ENCODE data around the gene FAM234A. TPM values are rescaled to one million over a fixed set of nuclear protein-coding genes. Genes with fewer than 3 reads are reported as not detected.

Gene FAM234A
- total and polyA plus RNA-seq, 2 donors from 2014 or later = 65.3 to 109 TPM

GRCh38 chr16:306911-307370 lies 72.3 kb downstream of the FAM234A start:
- H3K27ac ChIP-seq (ENCODE audit: low read depth in 2 of 2, low read length in 2 of 2) = no peak overlapping the region
- FAIRE-seq (no peak), DNase-seq (no peak)
- H3K27me3 ChIP-seq (ENCODE audit: control insufficient read depth, insufficient read depth, low read length) = no peaks in the 10 kb centered on the region
- intact Hi-C loops (cut with DNase I) = no loop called here
- peaks cover 2 to 20% (median 6%) of the 10 kb centered on the region in 3 donors for H3K36me3 ChIP-seq (ENCODE audit: control insufficient read depth in 2 of 3, insufficient read depth in 3 of 3, low read length in 3 of 3)
- TF ChIP-seq, protein P1, sequence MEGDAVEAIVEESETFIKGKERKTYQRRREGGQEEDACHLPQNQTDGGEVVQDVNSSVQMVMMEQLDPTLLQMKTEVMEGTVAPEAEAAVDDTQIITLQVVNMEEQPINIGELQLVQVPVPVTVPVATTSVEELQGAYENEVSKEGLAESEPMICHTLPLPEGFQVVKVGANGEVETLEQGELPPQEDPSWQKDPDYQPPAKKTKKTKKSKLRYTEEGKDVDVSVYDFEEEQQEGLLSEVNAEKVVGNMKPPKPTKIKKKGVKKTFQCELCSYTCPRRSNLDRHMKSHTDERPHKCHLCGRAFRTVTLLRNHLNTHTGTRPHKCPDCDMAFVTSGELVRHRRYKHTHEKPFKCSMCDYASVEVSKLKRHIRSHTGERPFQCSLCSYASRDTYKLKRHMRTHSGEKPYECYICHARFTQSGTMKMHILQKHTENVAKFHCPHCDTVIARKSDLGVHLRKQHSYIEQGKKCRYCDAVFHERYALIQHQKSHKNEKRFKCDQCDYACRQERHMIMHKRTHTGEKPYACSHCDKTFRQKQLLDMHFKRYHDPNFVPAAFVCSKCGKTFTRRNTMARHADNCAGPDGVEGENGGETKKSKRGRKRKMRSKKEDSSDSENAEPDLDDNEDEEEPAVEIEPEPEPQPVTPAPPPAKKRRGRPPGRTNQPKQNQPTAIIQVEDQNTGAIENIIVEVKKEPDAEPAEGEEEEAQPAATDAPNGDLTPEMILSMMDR (IDR thresholded peaks at IDR 0.05; ENCODE audit: borderline replicate concordance, extremely low read depth, insufficient read depth) = no peak
- H3K9me3 ChIP-seq (ENCODE audit: control insufficient read depth in 2 of 3, insufficient read depth in 1 of 3, low read length in 3 of 3) = no peaks in the 10 kb centered on the region
- no peaks in the 10 kb centered on the region for H3K4me1 ChIP-seq (ENCODE audit: control insufficient read depth in 2 of 3, insufficient read depth in 2 of 3, low read depth in 1 of 3, low read length in 3 of 3)
- H3K9ac ChIP-seq (ENCODE audit: low read length in 3 of 3) = no peak overlapping the region
- no peak overlapping the region for H3K4me3 ChIP-seq (ENCODE audit: low read length in 3 of 3)

DNA sequence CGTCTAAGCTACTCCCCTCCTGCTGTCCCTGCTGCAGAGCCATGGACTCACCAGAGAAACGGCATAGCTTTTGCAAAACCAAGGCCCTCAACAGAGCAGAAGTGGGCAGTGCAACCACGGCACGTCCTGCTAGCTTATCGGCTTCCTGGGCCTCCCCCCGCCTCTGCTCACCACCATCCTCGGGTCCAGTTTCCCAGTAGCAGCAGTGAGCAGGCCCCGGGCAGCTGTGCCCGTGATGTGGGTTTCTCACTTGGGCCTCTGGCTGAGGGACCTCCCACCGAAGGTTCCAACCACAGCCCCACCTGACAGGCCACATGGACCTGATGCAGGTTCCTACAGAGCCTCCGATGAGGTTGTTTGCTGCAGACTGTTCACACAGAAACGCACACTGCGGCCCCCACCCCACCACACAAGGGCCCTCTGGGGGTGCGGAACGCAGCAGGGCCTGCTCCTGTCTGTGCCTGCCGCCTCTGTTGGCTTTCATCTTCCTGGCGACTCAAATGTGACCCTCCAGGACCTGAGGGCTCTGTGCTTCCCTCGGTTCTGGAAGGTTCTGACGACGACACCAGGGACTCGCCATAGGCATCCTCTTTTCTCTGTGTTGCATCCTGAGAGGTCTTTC lies 73.2 kb downstream of the FAM234A start:
- DNase-seq = no peak
- FAIRE-seq = no peak
- intact Hi-C loops (cut with DNase I) = no loop called here
- Histone ChIP-seq H3K4me1 (ENCODE audit: control insufficient read depth in 2 of 3, insufficient read depth in 2 of 3, low read depth in 1 of 3, low read length in 3 of 3) (no peaks in the 10 kb centered on the region), H3K9me3 (ENCODE audit: control insufficient read depth in 2 of 3, insufficient read depth in 1 of 3, low read length in 3 of 3) (no peaks in the 10 kb centered on the region), H3K27me3 (ENCODE audit: control insufficient read depth, insufficient read depth, low read length) (no peaks in the 10 kb centered on the region), H3K4me3 (ENCODE audit: low read length in 3 of 3) (no peak overlapping the region), H3K27ac (ENCODE audit: low read depth in 2 of 2, low read length in 2 of 2) (no peak overlapping the region), H3K36me3 (ENCODE audit: control insufficient read depth in 2 of 3, insufficient read depth in 3 of 3, low read length in 3 of 3) (peaks cover 2 to 20% (median 6%) of the 10 kb centered on the region in 3 donors), H3K9ac (ENCODE audit: low read length in 3 of 3) (no peak overlapping the region)
- TF ChIP-seq, protein P1 (IDR thresholded peaks at IDR 0.05; ENCODE audit: borderline replicate concordance, extremely low read depth, insufficient read depth) = no peak

DNA sequence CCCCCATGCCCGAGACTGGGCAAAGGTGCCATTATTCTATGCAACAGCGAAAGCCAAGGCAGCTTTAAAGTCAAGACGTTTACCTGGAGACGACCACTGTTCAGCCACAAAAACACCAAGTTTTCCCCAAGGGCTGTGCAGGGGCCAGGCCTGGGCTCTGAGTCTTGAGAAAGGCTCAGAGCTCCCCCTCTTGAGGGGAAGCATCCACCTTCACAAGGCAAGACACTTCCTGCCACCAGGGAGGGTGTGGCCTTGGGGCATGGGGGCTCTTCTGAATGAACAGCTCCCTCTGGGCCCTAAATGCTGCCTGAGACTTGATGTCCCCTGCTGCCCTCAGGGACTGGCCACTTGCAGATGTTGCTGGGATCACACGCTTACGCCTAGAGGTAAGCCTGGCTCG lies 74.9 kb downstream of the FAM234A start:
- intact Hi-C loops (cut with DNase I) = no loop called here
- Histone ChIP-seq H3K4me3 (ENCODE audit: low read length in 3 of 3) (no peak overlapping the region), H3K4me1 (ENCODE audit: control insufficient read depth in 2 of 3, insufficient read depth in 2 of 3, low read depth in 1 of 3, low read length in 3 of 3) (no peaks in the 10 kb centered on the region), H3K27ac (ENCODE audit: low read depth in 2 of 2, low read length in 2 of 2) (no peak overlapping the region), H3K36me3 (ENCODE audit: control insufficient read depth in 2 of 3, insufficient read depth in 3 of 3, low read length in 3 of 3) (peaks cover 2 to 27% (median 17%) of the 10 kb centered on the region in 3 donors), H3K9me3 (ENCODE audit: control insufficient read depth in 2 of 3, insufficient read depth in 1 of 3, low read length in 3 of 3) (no peaks in the 10 kb centered on the region), H3K27me3 (ENCODE audit: control insufficient read depth, insufficient read depth, low read length) (no peaks in the 10 kb centered on the region), H3K9ac (ENCODE audit: low read length in 3 of 3) (no peak overlapping the region)
- DNase-seq (no peak), FAIRE-seq (no peak)
- TF ChIP-seq, protein P1 (IDR thresholded peaks at IDR 0.05; ENCODE audit: borderline replicate concordance, extremely low read depth, insufficient read depth) = no peak
